ENCODE measurements around the gene CCDC157. TPM values are rescaled to one million over a fixed set of nuclear protein-coding genes. Genes with fewer than 3 reads are reported as not detected.

CCDC157 gene
- total RNA-seq (1 to 10 TPM; 2.8 to 4.1 TPM), polyA plus RNA-seq (1 to 10 TPM in 2 of 3 donors, under 1 TPM in 1; 0.66 to 2.5 (median 1.1) TPM), total RNA-seq (5.6 to 13.1 (median 9.7) reads per million in 6 experiments)

- peak; percentile 85 to 86 for ATAC-seq
- H3K36me3 Mint-ChIP-seq, result peaks cover 0 to 28% (median 8%) of the 10 kb centered on the region in 3 donors
Observed at GRCh38 chr22:30356449-30357235, at the start of gene CCDC157, which contains the start of gene SF3A1. Gene CCDC157 (plus strand): TSS chr22:30357007. CDS start chr22:30366001, 8,994 bp downstream. Gene SF3A1 (minus strand): TSS chr22:30356894. CDS start chr22:30356792, 102 bp downstream.

GRCh38 chr22:30307041-30307574 lies 49.7 kb upstream of the CCDC157 start:
- Mint-ChIP-seq H3K27me3 (no peaks in the 10 kb centered on the region), H3K4me3 (peak overlapping the region; percentile 63 to 85 (median 74)), H3K4me1 (peaks cover 71 to 99% (median 99%) of the 10 kb centered on the region in 4 donors), H3K27ac (peak overlapping the region; percentile 94 to 100 (median 98)), H3K9me3 (no peaks in the 10 kb centered on the region), H3K36me3 (peaks cover 0 to 17% (median 5%) of the 10 kb centered on the region in 3 donors)
- POLR2A ChIA-PET, result interaction anchor here (1.1 to 14.6 kb wide), 8 partner anchors 14 to 986 kb away, joined by 5 to 424 read pairs (median 8); partner anchors contain the start of genes CASTOR1, CCDC157, PIK3IP1 and SEC14L2
- ATAC-seq (peak; percentile 3 to 11), DNase-seq (peak in 3 of 10 donors; percentile 35 to 42 (median 38))

More at GRCh38 chr22:30356449-30357235, at the start of gene CCDC157, which contains the start of gene SF3A1:
- Mint-ChIP-seq H3K27ac (peak within 1 kb of the TSS; percentile 93 to 99 (median 96)), H3K9me3 (no peaks in the 10 kb centered on the region), H3K27me3 (no peaks in the 10 kb centered on the region), H3K4me3 (peak within 1 kb of the TSS; percentile 91 to 98 (median 96)), H3K4me1 (peaks cover 25 to 63% (median 58%) of the 10 kb centered on the region in 4 donors)
- POLR2A ChIA-PET, result interaction anchor here (0.5 to 4.9 kb wide), 30 partner anchors 11 to 612 kb away, joined by 3 to 100 read pairs (median 4); partner anchors contain the start of genes CASTOR1, MORC2, OSM and RNF215
- DNase-seq, result peak; percentile 79 to 91 (median 86)

GRCh38 chr22:30308093-30308492 lies 48.7 kb upstream of the CCDC157 start:
- peaks cover 0 to 11% (median 5%) of the 10 kb centered on the region in 3 donors for H3K36me3 Mint-ChIP-seq
- POLR2A ChIA-PET, result interaction anchor here (0.6 to 14.6 kb wide), 6 partner anchors 14 to 94 kb away, joined by 5 to 424 read pairs (median 11); partner anchors contain the start of genes CASTOR1, CCDC157, SF3A1 and TBC1D10A
- no peak for ATAC-seq
- H3K4me3 Mint-ChIP-seq, result peak overlapping the region; percentile 9 to 85 (median 72)
- no peak for DNase-seq
- H3K4me1 Mint-ChIP-seq, result peaks cover 73 to 99% (median 99%) of the 10 kb centered on the region in 4 donors
- H3K9me3 Mint-ChIP-seq, result no peaks in the 10 kb centered on the region
- peak overlapping the region; percentile 94 to 100 (median 98) for H3K27ac Mint-ChIP-seq
- H3K27me3 Mint-ChIP-seq, result no peaks in the 10 kb centered on the region

- peak overlapping the region; percentile 29 to 86 (median 76) for H3K4me3 Mint-ChIP-seq
- H3K27me3 Mint-ChIP-seq, result no peaks in the 10 kb centered on the region
- H3K27ac Mint-ChIP-seq, result peak overlapping the region; percentile 94 to 100 (median 98)
- no peak for ATAC-seq
- peaks cover 68 to 97% (median 96%) of the 10 kb centered on the region in 4 donors for H3K4me1 Mint-ChIP-seq
- no peaks in the 10 kb centered on the region for H3K9me3 Mint-ChIP-seq
- peaks cover 0 to 5% (median 2%) of the 10 kb centered on the region in 3 donors for H3K36me3 Mint-ChIP-seq
- DNase-seq, result peak in 1 of 10 donors; percentile 14
- POLR2A ChIA-PET, result interaction anchor here (0.6 to 14.6 kb wide), 9 partner anchors 13 to 93 kb away, joined by 3 to 424 read pairs (median 5); partner anchors contain the start of genes CASTOR1, CCDC157, SEC14L2 and SF3A1
Observed at GRCh38 chr22:30308518-30309230, 48.1 kb upstream of the CCDC157 start.

GRCh38 chr22:30309951-30310741 lies 46.7 kb upstream of the CCDC157 start:
- H3K9me3 Mint-ChIP-seq, result no peaks in the 10 kb centered on the region
- H3K36me3 Mint-ChIP-seq, result peaks cover 0 to 7% (median 0%) of the 10 kb centered on the region in 3 donors
- H3K4me3 Mint-ChIP-seq, result peak overlapping the region; percentile 47 to 86 (median 76)
- POLR2A ChIA-PET, result interaction anchor here (1.0 to 14.6 kb wide), 6 partner anchors 9 to 114 kb away, joined by 3 to 424 read pairs (median 9); partner anchors contain the start of genes CASTOR1, CCDC157, SEC14L2 and SF3A1
- peak in 8 of 10 donors; percentile 39 to 80 (median 63) for DNase-seq
- H3K4me1 Mint-ChIP-seq, result peaks cover 70 to 97% (median 96%) of the 10 kb centered on the region in 4 donors
- ATAC-seq, result peak; percentile 52 to 64
- H3K27ac Mint-ChIP-seq, result peak overlapping the region; percentile 94 to 100 (median 98)
- H3K27me3 Mint-ChIP-seq, result no peaks in the 10 kb centered on the region

GRCh38 chr22:30310881-30311771 lies 45.7 kb upstream of the CCDC157 start:
- Mint-ChIP-seq H3K27me3 (no peaks in the 10 kb centered on the region), H3K9me3 (no peaks in the 10 kb centered on the region), H3K4me1 (peaks cover 67 to 97% (median 96%) of the 10 kb centered on the region in 4 donors), H3K27ac (peak overlapping the region; percentile 94 to 100 (median 98)), H3K4me3 (peak overlapping the region; percentile 47 to 86 (median 76)), H3K36me3 (peaks cover 0 to 14% (median 3%) of the 10 kb centered on the region in 3 donors)
- POLR2A ChIA-PET, result interaction anchor here (1.2 to 14.6 kb wide), 7 partner anchors 11 to 113 kb away, joined by 3 to 424 read pairs (median 76); partner anchors contain the start of genes CASTOR1, CCDC157, SF3A1 and TBC1D10A
- ATAC-seq (no peak), DNase-seq (no peak)

- Mint-ChIP-seq H3K27ac (peak overlapping the region; percentile 94 to 100 (median 98)), H3K27me3 (no peaks in the 10 kb centered on the region), H3K36me3 (peaks cover 0 to 16% (median 3%) of the 10 kb centered on the region in 3 donors), H3K9me3 (no peaks in the 10 kb centered on the region), H3K4me1 (peaks cover 65 to 97% (median 96%) of the 10 kb centered on the region in 4 donors), H3K4me3 (peak overlapping the region; percentile 39 to 86 (median 72))
- no peak for ATAC-seq
- no peak for DNase-seq
- POLR2A ChIA-PET, result interaction anchor here (1.2 to 8.6 kb wide), 4 partner anchors 13 to 45 kb away, joined by 3 to 151 read pairs (median 40); partner anchors contain the start of genes CASTOR1, CCDC157, SF3A1 and TBC1D10A
Observed at GRCh38 chr22:30312053-30312452, 44.8 kb upstream of the CCDC157 start.

GRCh38 chr22:30313527-30314363 lies 43.1 kb upstream of the CCDC157 start:
- Mint-ChIP-seq H3K36me3 (peaks cover 0 to 28% (median 3%) of the 10 kb centered on the region in 3 donors), H3K4me3 (peak overlapping the region in 9 of 10 donors; percentile 43 to 71 (median 63)), H3K27me3 (no peaks in the 10 kb centered on the region), H3K27ac (peak overlapping the region; percentile 88 to 100 (median 91)), H3K4me1 (peaks cover 66 to 99% (median 96%) of the 10 kb centered on the region in 4 donors), H3K9me3 (no peaks in the 10 kb centered on the region)
- POLR2A ChIA-PET, result interaction anchor here (1.0 to 18.7 kb wide), 5 partner anchors 8 to 43 kb away, joined by 3 to 424 read pairs (median 76); partner anchors contain the start of genes CASTOR1, CCDC157, SF3A1 and TBC1D10A
- DNase-seq (no peak), ATAC-seq (no peak)

- ATAC-seq, result peak; percentile 46 to 50
- H3K36me3 Mint-ChIP-seq, result peaks cover 0 to 40% (median 3%) of the 10 kb centered on the region in 3 donors
Observed at GRCh38 chr22:30314915-30315314, 41.9 kb upstream of the CCDC157 start.

More at GRCh38 chr22:30314915-30315314, 41.9 kb upstream of the CCDC157 start:
- peaks cover 70 to 99% (median 97%) of the 10 kb centered on the region in 4 donors for H3K4me1 Mint-ChIP-seq
- peak in 1 of 10 donors; percentile 56 for DNase-seq
- POLR2A ChIA-PET, result interaction anchor here (1.1 to 18.7 kb wide), 6 partner anchors 10 to 43 kb away, joined by 3 to 424 read pairs (median 40); partner anchors contain the start of genes CASTOR1, CCDC157, SF3A1 and TBC1D10A
- peak overlapping the region in 9 of 10 donors; percentile 36 to 71 (median 63) for H3K4me3 Mint-ChIP-seq
- H3K9me3 Mint-ChIP-seq, result no peaks in the 10 kb centered on the region
- H3K27ac Mint-ChIP-seq, result peak overlapping the region; percentile 88 to 100 (median 92)
- no peaks in the 10 kb centered on the region for H3K27me3 Mint-ChIP-seq
